VCaP (cell line): ENCODE data around the gene ROR2.

ENCODE experiments used
- H3K27ac ChIP-seq: fragments of 450-650 bp; 2 replicates; pipeline ENCODE4 v1.5.1; 2017
- CTCF ChIP-seq: fragments of 450-650 bp; conservative IDR thresholded peaks from 2 replicates; pipeline ENCODE4 v1.5.1; 2017; ENCODE audit warnings: mild to moderate bottlenecking, moderate library complexity

Gene ROR2

DNA sequence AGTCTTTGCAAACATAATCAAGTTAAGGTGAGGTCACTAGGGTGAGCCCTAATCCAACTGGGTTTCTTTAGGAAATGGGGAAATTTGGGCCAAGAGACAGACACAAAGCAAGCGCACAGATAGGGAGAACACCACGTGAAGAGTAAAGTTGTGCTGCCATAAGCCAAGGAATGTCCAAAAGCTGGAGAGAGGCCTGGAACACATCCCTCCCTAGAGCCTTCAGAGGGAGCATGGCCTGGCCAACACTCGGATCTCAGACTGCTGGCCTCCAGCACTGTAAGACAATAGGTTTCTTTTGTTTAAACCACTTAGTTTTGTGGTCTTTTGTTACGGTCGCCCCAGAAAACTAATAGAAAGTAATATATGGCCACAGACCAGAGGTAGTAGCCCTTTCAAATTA, 8.1 kb upstream of the ROR2 start:
- no peak for TF ChIP-seq CTCF
- H3K27ac ChIP-seq = no peak overlapping the region

DNA sequence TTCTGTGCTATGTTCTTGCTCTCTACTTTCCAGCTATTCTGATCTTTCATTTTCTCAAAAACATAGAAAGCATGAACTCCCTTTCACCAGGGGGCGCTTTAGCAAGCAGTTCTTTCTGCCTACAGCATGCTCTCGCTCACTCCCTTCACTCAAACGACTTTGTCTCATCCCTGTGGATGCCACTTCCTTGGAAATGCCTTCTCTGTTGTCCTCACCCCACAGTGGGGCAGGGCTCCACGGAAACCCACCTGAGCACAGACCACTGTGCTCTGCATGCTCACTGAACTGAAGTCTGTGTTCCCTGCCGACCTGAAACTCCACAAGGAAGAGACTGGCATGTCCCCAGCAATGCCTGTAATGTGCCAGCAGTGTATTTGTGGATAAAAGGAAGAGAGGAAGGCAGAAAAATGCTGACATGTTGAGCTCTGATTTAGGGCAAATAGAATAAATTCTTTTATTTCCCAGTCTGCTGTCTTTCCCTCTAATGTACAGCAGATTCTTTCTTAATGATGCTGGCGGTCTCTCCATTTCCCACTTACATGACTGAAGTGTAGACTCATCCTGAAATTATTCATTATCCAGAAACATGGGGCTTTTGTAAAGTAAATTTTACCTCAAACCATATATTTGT, 4.9 kb upstream of the ROR2 start:
- peak overlapping the region; percentile 39; the same call in 1 of the 2 replicates for H3K27ac ChIP-seq
- peak; percentile 87 for TF ChIP-seq CTCF

DNA sequence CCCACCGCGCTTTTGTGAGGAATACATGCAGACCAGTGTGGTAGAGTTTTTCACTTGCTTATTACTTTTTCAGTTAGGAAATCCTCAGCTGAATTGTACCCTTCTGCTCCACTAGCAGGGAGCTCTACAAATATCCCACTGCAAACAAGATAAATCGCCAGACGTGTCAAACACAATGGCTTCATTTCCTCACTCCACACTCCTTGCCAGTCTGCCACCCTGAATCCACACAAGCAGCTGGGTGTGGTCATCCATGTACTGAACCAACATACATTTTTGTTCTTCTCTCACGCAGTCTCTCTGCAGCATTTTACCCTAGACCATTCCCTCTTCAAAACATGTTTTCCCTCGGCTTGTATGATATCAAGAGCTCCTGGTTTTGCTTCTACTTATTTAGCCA, 3.7 kb upstream of the ROR2 start:
- no peak overlapping the region for H3K27ac ChIP-seq
- no peak for TF ChIP-seq CTCF

GRCh38 chr9:91951944-91952520, 2.0 kb upstream of the ROR2 start:
- no peak for TF ChIP-seq CTCF
- no peak overlapping the region for H3K27ac ChIP-seq

GRCh38 chr9:91949392-91949945, 559 bp downstream of the ROR2 start:
- TF ChIP-seq CTCF = no peak
- no peak overlapping the region for H3K27ac ChIP-seq

DNA sequence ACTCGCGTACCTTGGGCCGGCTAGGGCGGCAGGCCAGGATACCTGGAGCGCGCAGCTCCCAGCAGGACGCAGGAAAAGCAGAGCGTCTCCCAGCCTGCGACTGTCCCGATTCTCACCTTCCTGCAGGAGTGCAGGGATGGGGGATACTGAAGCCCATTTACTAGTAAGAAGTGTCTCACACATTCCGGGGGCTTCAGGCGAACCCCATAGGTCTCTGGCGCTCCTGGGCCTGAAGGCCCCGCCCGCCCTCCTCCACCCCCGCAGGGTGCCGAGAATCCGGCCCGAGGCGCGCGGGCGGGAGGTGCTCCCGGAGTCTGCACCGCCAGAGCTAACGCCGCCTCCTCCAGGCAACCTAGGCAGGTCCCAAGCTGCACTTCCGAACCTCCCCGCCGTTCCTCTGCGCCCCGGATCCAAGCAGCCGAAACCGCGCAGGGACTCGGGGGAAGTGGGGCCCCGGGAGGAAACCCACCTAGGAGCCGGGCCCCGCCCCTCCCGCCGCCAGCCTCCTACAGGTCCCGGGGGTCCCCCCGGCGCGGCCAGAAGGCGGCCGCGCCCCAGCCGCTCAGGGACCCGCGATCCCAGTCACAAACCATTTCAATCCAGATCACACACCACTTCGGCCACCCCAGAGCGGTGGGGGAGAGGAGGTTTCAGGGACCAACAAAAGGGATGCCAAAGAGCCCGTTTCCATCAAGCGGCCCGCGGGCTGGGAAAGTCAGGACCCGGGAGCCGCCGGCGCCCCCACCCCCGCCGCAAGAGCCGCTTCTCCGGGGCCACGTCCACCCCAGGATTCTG, 1.2 kb downstream of the ROR2 start:
- no peak overlapping the region for H3K27ac ChIP-seq
- peak; percentile 46 for TF ChIP-seq CTCF

DNA sequence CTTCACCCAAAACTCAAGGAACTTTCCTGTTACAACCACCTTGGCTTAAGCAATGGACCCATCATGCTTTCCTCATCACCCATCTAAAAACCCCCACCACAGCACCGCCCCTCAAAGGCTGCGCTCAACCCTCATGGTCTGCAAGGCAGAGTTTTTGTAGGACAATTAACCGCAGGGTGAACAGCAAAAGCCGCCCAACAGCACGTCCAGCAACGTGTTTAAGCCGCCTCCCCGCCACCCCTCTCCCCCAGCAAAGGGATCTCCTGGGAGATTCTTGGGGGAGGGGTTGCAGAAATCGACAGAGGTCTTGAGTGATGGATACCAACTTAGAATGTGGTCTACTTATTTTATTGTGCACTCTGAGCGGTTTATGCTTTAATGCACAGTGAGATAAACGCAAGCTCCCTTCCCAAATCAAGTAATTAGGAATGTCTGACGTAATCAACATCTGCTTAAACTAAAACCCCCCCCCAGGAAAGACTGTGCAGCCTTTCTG, 1.9 kb downstream of the ROR2 start:
- no peak overlapping the region for H3K27ac ChIP-seq
- TF ChIP-seq CTCF = no peak
